ENCODE measurements around the gene RALGAPA2.

GRCh38 chr20:20483328-20483727 is 229.1 kb downstream of the RALGAPA2 start:
- TF ChIP-seq REST (IDR thresholded peaks at IDR 0.05; ENCODE audit: insufficient read depth in 1 of 2, low read depth in 2 of 2, low read length in 1 of 2), result no peak
- TF ChIP-seq CTCF (IDR thresholded peaks at IDR 0.05), result no peak

All from Panc1 (cell line).